BLaER1 treated with 17β-estradiol and CSF1 and Interleukin-3, amounts not matched to agents 10 nM and 100 nM (cell line): ENCODE results near the gene RANGAP1.

Source experiments
- H3K27ac ChIP-seq, 11 experiments: shearing (Covaris generic); formaldehyde crosslinking; 2 replicates each; pipeline ENCODE4 v1.8.1; 2022
- H3K27me3 ChIP-seq, 11 experiments: shearing (Covaris generic); formaldehyde crosslinking; 2 replicates each; pipeline ENCODE4 v1.8.1; 2022
- H3K36me3 ChIP-seq, 11 experiments: shearing (Covaris generic); formaldehyde crosslinking; 2 replicates each; pipeline ENCODE4 v1.8.1; 2022
- H3K4me1 ChIP-seq, 10 experiments: shearing (Covaris generic); formaldehyde crosslinking; 2 replicates each; pipeline ENCODE4 v1.8.1; 2022
- H3K4me2 ChIP-seq, 11 experiments: shearing (Covaris generic); formaldehyde crosslinking; 2 replicates each; pipeline ENCODE4 v1.8.1; 2022
- H3K4me3 ChIP-seq, 10 experiments: shearing (Covaris generic); formaldehyde crosslinking; 2 replicates each; pipeline ENCODE4 v1.8.1; 2022
- H3K9ac ChIP-seq, 11 experiments: shearing (Covaris generic); formaldehyde crosslinking; 2 replicates each; pipeline ENCODE4 v1.8.1; 2022
- H3K9me3 ChIP-seq, 11 experiments: shearing (Covaris generic); formaldehyde crosslinking; replicated peaks in 1 of 11; 2 replicates each; pipeline ENCODE4 v1.8.1; 2022
- H4K20me1 ChIP-seq, 11 experiments: shearing (Covaris generic); formaldehyde crosslinking; 2 replicates each; pipeline ENCODE4 v1.8.1; 2022
- Cebpa-rat ChIP-seq, 11 experiments: shearing (Covaris generic); IDR thresholded peaks; 2 replicates each; pipeline ENCODE4 v1.8.1; 2022

Gene RANGAP1

DNA sequence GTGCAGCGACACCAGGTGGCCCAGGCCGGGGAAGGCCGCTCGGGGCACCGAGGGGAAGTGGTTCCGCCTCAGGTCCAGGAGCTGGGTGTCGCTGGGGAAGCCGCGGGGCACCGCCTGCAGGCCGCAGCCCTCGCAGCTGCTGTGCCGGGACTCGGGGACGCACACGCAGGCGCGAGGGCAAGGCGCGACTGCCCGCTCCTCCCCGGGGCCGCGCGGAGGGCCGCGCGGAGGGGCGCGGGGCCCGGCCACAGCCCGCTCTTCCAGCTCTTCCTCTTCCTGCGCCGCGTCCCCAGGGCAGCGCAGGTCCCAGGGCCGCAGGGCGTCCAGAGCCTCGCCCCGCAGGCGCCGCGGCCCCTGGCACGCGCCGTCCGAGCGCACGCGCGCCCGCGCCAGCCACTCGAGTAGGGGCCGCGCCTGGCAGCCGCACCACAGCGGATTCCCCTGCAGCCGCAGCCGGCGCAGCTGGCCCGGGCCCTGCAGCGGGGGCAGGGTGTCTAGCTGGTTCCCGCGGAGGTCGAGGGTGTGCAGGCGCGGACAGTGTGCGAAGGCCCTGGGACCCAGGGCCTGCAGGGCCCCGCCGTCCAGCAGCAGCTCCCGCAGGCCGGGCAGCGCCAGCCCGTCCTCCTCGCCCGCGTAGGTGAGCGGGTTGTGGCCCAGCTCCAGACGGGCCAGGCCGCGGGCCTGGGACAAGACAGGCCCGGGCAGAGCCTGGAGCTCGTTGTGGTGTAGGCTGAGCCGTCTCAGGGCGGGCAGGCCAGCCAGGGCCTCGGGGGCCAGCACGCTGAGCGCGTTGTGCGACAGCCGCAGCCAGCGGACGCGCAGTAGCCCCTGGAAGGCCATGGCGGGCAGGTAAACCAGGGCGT lies 48.0 kb downstream of the RANGAP1 start:
- Histone ChIP-seq H3K4me1 (peaks cover 8 to 31% (median 24%) of the 10 kb centered on the region in 10 experiments), H3K4me2 (peak overlapping the region; percentile 83 to 100 (median 96)), H4K20me1 (peaks cover 0 to 30% (median 0%) of the 10 kb centered on the region in 11 experiments; a peak in 2 of 22 replicates), H3K4me3 (peak overlapping the region; percentile 49 to 70 (median 62)), H3K9ac (peak overlapping the region; percentile 68 to 81 (median 77)), H3K36me3 (peaks cover 0 to 7% (median 0%) of the 10 kb centered on the region in 11 experiments; a peak in 1 of 22 replicates), H3K9me3 (no peaks in the 10 kb centered on the region), H3K27me3 (no peaks in the 10 kb centered on the region), H3K27ac (peak overlapping the region; percentile 49 to 74 (median 67); a peak in 21 of 22 replicates)
- no peak for TF ChIP-seq Cebpa-rat (IDR thresholded peaks at IDR 0.05)

DNA sequence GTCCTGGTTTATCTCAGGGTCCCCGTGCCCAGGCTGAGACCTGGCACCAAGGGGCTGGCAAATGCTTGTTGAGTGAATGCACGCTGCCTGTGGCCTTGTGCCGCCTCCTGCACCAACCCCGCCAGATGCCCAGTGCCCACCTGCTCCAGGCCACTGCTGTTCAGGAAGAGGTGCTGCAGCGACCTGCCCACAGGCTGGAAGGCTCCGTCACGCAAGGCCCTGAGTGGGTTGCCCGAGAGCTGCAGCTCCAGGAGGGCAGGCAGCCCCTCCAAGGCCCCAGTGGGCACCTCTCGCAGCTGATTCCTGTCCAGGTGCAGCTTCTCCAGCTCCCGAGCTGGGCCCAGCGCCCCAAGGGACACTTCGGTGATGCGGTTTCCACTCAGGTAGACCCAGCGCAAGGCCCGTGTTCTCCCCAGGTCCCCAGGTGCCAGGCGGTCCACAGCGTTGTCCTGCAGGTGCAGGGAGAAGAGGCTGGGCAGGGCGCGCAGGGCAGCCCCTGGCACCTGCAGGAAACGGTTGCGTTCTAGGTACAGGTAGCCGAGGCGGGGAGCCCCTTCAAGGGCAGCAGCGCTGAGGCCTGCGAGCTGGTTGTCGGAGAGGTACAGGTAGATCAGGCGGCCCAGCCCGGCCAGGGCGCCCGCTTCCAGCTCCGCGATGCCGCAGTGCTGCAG lies 48.8 kb downstream of the RANGAP1 start:
- peak overlapping the region; percentile 68 to 81 (median 77) for H3K9ac ChIP-seq
- peaks cover 8 to 31% (median 17%) of the 10 kb centered on the region in 10 experiments for H3K4me1 ChIP-seq
- peak overlapping the region; percentile 49 to 70 (median 62) for H3K4me3 ChIP-seq
- peaks cover 0 to 30% (median 0%) of the 10 kb centered on the region in 11 experiments; a peak in 2 of 22 replicates for H4K20me1 ChIP-seq
- H3K36me3 ChIP-seq: no peaks in the 10 kb centered on the region
- no peaks in the 10 kb centered on the region for H3K9me3 ChIP-seq
- no peak for TF ChIP-seq Cebpa-rat (IDR thresholded peaks at IDR 0.05)
- H3K27ac ChIP-seq: peak overlapping the region in 9 of 11 experiments; percentile 49 to 74 (median 67); a peak in 12 of 22 replicates
- peak overlapping the region; percentile 83 to 100 (median 96) for H3K4me2 ChIP-seq
- H3K27me3 ChIP-seq: no peaks in the 10 kb centered on the region

DNA sequence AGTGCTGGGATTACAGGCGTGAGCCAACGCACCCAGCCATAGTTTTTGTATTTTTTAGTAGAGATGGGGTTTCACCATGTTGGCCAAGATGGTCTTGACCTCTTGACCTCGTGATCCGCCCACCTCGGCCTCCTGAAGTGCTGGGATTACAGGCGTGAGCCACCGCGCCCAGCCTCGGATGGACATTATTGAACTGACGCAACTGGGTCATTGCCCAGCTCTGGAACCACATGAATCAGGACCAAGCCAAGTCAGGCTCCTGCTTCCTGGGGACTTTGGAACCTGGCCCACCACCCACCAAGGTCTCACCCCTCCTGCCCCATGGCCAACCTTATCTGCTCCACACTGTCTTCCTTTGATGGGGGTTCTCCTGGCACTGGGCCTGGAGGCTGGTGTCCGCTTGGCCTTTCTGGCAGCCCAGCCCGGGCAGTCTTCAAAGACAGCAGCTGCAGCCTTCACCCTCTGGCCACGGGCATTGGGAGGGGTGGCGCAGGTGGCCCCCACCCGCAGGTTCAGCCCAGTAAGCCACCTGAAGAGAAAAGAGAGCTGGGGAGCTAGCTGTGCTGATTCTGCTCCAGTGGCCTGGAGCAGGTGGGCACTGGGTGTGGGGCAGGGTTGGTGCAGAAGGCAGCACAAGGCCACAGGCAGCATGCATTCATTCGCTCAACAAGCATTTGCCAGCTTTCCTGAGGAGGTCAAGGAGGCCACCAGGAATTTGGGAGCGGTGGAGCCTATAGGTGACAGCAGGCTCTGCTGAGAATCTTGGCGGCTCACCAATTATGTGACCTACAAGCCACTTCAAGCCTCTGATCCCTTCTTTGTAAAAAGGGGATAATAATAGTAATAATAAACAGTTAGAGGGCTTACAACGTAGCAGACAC lies 50.9 kb downstream of the RANGAP1 start:
- no peaks in the 10 kb centered on the region for H3K9me3 ChIP-seq
- H3K4me2 ChIP-seq: no peak overlapping the region
- no peak overlapping the region for H3K9ac ChIP-seq
- no peaks in the 10 kb centered on the region for H3K27me3 ChIP-seq
- H4K20me1 ChIP-seq: peaks cover 0 to 27% (median 0%) of the 10 kb centered on the region in 11 experiments; a peak in 3 of 22 replicates
- no peak for TF ChIP-seq Cebpa-rat (IDR thresholded peaks at IDR 0.05)
- no peak overlapping the region for H3K4me3 ChIP-seq
- H3K36me3 ChIP-seq: peaks cover 0 to 18% (median 9%) of the 10 kb centered on the region in 11 experiments; a peak in 9 of 22 replicates
- peaks cover 8 to 32% (median 17%) of the 10 kb centered on the region in 10 experiments for H3K4me1 ChIP-seq
- no peak overlapping the region for H3K27ac ChIP-seq

DNA sequence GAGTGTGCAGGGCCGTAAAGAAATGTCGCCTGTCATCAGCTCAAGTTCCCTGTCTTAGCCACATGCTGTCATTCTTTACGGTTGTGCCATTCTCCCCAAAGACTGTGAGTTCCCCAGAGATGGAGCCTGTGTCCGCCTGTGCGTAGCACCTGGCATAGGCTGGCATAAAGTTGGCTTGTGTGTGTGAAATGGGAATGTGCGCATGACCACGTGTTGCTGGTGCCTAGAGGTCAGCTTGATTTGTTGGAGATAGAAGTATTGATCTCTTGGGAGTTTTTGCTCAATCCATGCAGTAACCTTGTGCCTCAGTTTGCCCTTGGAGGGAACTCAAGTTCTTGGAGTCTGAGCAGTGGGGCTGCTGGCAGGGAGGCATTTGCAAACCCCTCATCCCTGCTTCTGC lies 54.6 kb downstream of the RANGAP1 start:
- TF ChIP-seq Cebpa-rat (IDR thresholded peaks at IDR 0.05): no peak
- no peak overlapping the region for H3K27ac ChIP-seq
- peaks cover 0 to 12% (median 0%) of the 10 kb centered on the region in 11 experiments; a peak in 2 of 22 replicates for H4K20me1 ChIP-seq
- H3K9me3 ChIP-seq: no peaks in the 10 kb centered on the region
- H3K36me3 ChIP-seq: peaks cover 15 to 54% (median 30%) of the 10 kb centered on the region in 11 experiments
- no peak overlapping the region for H3K9ac ChIP-seq
- H3K4me3 ChIP-seq: no peak overlapping the region
- no peak overlapping the region for H3K4me2 ChIP-seq
- H3K4me1 ChIP-seq: peaks cover 0 to 14% (median 7%) of the 10 kb centered on the region in 10 experiments; a peak in 11 of 20 replicates
- no peaks in the 10 kb centered on the region for H3K27me3 ChIP-seq

DNA sequence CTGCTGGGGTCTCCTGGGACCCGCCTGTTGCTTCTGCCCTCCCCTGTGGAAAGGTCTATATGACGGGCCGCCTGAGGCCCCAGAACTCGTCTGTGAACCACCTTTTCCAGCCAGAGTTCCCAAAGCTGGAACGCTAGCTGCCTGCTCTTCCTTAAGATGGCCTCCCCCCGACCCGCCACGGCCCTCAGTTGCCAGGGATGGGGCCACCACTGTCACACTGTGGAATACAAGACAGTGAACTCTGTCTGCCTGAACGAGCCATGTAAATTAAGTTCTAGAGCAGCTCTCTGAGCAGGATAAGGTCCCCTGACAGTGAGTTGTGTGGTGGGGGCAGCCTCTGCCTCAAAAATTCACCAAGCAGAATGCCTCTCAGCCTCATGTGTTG lies 55.6 kb downstream of the RANGAP1 start:
- H3K4me2 ChIP-seq: no peak overlapping the region
- H3K4me3 ChIP-seq: no peak overlapping the region
- H3K27me3 ChIP-seq: no peaks in the 10 kb centered on the region
- peaks cover 20 to 63% (median 38%) of the 10 kb centered on the region in 11 experiments for H3K36me3 ChIP-seq
- H3K4me1 ChIP-seq: peaks cover 0 to 24% (median 6%) of the 10 kb centered on the region in 10 experiments; a peak in 11 of 20 replicates
- H3K27ac ChIP-seq: peak overlapping the region in 1 of 11 experiments; percentile 1; a peak in 1 of 22 replicates
- H4K20me1 ChIP-seq: peaks cover 0 to 9% (median 0%) of the 10 kb centered on the region in 11 experiments; a peak in 2 of 22 replicates
- TF ChIP-seq Cebpa-rat (IDR thresholded peaks at IDR 0.05): no peak
- H3K9ac ChIP-seq: no peak overlapping the region
- H3K9me3 ChIP-seq: no peaks in the 10 kb centered on the region

DNA sequence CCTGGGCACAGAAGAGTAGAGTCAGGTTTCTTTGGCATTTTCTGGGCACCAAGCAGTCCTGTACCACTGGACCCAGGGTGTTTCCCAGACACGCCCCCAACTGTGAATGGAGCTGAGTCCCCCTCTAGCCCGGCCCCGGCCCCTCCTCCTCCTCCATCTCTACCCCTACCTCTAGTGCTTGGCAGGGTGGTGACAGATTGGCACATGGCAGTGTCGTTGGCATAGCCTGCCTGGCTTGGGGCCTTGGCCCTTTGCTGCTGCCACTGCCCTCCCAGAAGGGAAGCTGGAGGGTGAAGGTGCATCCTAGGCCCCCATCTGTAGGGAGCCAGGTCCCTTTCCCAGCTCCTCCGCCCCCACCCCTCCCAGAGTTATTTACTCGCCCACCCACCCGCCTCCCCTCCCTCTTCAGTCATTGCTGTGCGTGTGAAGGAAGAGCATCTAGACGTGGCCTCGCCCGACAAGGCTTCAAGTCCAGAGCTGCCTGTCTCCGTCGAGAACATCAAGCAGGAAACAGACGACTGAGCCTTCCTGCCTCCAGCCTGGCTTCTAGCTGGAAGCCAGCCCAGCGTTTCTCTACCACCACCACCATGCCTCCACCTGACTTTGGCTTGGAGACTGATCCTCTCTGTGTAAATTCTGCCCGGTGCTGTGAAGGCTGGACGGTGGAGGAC lies 56.1 kb downstream of the RANGAP1 start:
- H3K9ac ChIP-seq: no peak overlapping the region
- no peaks in the 10 kb centered on the region for H3K27me3 ChIP-seq
- TF ChIP-seq Cebpa-rat (IDR thresholded peaks at IDR 0.05): no peak
- H3K9me3 ChIP-seq: no peaks in the 10 kb centered on the region
- H4K20me1 ChIP-seq: peaks cover 0 to 9% (median 0%) of the 10 kb centered on the region in 11 experiments; a peak in 2 of 22 replicates
- no peak overlapping the region for H3K4me2 ChIP-seq
- H3K36me3 ChIP-seq: peaks cover 26 to 69% (median 43%) of the 10 kb centered on the region in 11 experiments
- peaks cover 0 to 25% (median 6%) of the 10 kb centered on the region in 10 experiments; a peak in 11 of 20 replicates for H3K4me1 ChIP-seq
- no peak overlapping the region for H3K4me3 ChIP-seq
- H3K27ac ChIP-seq: no peak overlapping the region

DNA sequence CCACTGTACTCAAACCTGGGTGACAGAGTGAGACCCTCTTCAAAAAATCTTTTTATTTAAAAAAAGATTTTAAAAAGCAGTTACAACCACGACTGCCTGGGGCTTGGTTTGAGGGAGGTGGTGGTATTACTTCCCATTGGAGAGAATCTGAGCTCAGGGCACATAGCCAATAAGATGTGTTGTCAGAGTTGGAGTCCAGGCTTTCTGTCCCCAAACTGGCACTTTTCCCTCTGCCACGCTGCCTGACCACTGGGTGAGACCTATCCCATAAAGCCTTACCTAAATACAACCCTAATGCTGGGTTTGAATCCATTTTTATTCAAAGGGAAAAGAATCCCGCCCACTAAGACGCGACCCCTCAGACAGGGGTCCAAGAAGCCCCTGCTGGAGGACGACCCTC lies 56.8 kb downstream of the RANGAP1 start:
- Histone ChIP-seq H4K20me1 (peaks cover 0 to 9% (median 0%) of the 10 kb centered on the region in 11 experiments; a peak in 3 of 22 replicates), H3K4me2 (no peak overlapping the region), H3K36me3 (peaks cover 32 to 75% (median 50%) of the 10 kb centered on the region in 11 experiments), H3K4me1 (peaks cover 0 to 25% (median 6%) of the 10 kb centered on the region in 10 experiments; a peak in 11 of 20 replicates), H3K27me3 (no peaks in the 10 kb centered on the region), H3K27ac (no peak overlapping the region), H3K9ac (no peak overlapping the region), H3K9me3 (no peaks in the 10 kb centered on the region), H3K4me3 (no peak overlapping the region)
- TF ChIP-seq Cebpa-rat (IDR thresholded peaks at IDR 0.05): no peak
